ENCODE results near the gene PXN.
A peak's percentile ranks its signal among the peaks of the same experiment; 100 is the strongest.

The PXN gene

DNA sequence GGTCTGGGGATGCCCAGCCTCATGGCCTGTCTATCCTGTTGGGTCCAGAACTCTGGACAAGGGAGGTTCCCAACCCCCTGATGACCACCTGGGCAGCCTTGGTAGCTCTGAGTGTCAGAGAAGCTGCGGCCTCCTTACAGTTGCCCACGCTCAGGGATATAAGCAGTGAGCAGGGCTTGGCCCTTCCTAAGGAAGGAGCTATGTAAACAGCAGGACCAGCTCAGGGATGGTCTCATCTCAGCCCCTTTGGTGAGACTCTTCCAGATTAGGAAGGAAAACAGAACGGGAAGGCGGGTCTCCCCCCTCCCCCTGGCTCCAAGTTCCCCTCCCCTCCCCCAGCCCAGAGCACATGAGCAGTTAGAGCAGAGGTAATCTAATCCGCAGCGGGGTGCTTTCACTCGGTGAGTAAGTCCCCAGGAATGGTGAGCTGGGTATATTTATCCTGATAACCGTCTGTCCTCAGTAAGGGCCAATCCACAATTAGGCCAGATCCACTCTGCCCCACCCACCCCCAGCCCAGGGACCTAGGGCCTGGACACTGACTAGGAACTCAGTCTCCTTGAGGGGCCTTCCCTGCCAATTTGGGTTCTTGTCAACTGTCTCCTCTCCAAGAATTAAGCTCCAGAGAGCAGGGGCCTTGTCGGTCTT is 35.1 kb downstream of the PXN start:
- H3K4me3 ChIP-seq (replicated peaks; ENCODE audit: insufficient read depth, low read length): no peak overlapping the region
- H3K27ac ChIP-seq (replicated peaks): peak overlapping the region; percentile 48
- H3K27me3 ChIP-seq (ENCODE audit: insufficient read depth, poor library complexity, severe bottlenecking): peaks cover 2% of the 10 kb centered on the region
- no peak for TF ChIP-seq GABPA (IDR thresholded peaks at IDR 0.05; ENCODE audit: low read depth)
- TF ChIP-seq SPI1 (IDR thresholded peaks at IDR 0.05; ENCODE audit: borderline replicate concordance, low read depth): no peak
- no peak for DNase-seq (ENCODE audit: low read depth in 1 of 2, low spot score in 1 of 2)

DNA sequence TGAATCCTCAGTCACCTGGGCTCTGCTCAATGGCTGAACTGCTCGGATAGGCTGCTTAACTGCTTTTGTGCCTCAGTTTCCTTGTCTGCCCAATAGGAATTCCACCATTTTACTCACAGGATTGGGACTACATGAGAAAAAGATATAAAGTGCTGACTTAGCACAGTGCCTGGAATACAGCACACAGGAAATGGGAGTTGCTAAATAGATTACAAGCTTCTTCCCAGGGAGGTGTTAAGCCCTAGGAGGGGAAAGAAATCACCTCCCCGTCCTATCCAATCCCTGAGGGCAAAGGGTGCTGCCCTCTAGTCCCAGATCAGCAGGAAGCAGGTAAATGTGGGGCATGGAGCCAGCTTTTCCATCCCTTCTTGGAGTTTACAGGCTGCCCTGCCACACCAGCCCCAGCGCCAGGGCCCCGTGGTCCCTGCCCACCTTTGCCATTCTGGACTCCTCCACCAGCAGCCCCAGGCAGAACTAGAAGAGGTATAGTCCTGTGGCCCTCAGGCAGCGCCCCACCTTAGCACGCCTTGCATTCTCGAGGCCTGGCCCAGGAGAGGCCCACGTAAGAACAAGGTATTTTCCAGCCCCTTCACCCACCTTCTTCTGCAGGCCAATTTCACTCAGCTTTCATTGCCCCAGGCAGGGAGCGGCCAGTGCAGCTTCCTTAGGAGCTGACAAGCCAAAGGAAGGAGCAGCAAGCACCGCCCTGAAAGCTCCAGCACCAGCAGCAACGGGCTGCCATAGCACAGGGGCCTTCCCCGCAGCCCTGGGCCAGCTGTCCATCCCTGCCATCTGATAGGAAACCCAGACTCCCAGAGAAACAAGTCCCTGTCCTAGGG is 35.8 kb downstream of the PXN start:
- TF ChIP-seq GABPA (IDR thresholded peaks at IDR 0.05; ENCODE audit: low read depth): no peak
- TF ChIP-seq, protein P1, sequence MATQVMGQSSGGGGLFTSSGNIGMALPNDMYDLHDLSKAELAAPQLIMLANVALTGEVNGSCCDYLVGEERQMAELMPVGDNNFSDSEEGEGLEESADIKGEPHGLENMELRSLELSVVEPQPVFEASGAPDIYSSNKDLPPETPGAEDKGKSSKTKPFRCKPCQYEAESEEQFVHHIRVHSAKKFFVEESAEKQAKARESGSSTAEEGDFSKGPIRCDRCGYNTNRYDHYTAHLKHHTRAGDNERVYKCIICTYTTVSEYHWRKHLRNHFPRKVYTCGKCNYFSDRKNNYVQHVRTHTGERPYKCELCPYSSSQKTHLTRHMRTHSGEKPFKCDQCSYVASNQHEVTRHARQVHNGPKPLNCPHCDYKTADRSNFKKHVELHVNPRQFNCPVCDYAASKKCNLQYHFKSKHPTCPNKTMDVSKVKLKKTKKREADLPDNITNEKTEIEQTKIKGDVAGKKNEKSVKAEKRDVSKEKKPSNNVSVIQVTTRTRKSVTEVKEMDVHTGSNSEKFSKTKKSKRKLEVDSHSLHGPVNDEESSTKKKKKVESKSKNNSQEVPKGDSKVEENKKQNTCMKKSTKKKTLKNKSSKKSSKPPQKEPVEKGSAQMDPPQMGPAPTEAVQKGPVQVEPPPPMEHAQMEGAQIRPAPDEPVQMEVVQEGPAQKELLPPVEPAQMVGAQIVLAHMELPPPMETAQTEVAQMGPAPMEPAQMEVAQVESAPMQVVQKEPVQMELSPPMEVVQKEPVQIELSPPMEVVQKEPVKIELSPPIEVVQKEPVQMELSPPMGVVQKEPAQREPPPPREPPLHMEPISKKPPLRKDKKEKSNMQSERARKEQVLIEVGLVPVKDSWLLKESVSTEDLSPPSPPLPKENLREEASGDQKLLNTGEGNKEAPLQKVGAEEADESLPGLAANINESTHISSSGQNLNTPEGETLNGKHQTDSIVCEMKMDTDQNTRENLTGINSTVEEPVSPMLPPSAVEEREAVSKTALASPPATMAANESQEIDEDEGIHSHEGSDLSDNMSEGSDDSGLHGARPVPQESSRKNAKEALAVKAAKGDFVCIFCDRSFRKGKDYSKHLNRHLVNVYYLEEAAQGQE (IDR thresholded peaks at IDR 0.05; ENCODE audit: insufficient replicate concordance, low read depth): no peak
- TF ChIP-seq, protein P2, sequence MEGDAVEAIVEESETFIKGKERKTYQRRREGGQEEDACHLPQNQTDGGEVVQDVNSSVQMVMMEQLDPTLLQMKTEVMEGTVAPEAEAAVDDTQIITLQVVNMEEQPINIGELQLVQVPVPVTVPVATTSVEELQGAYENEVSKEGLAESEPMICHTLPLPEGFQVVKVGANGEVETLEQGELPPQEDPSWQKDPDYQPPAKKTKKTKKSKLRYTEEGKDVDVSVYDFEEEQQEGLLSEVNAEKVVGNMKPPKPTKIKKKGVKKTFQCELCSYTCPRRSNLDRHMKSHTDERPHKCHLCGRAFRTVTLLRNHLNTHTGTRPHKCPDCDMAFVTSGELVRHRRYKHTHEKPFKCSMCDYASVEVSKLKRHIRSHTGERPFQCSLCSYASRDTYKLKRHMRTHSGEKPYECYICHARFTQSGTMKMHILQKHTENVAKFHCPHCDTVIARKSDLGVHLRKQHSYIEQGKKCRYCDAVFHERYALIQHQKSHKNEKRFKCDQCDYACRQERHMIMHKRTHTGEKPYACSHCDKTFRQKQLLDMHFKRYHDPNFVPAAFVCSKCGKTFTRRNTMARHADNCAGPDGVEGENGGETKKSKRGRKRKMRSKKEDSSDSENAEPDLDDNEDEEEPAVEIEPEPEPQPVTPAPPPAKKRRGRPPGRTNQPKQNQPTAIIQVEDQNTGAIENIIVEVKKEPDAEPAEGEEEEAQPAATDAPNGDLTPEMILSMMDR (IDR thresholded peaks at IDR 0.05; ENCODE audit: insufficient read depth, low read length): no peak
- Histone ChIP-seq H3K27ac (replicated peaks) (no peak overlapping the region), H3K27me3 (ENCODE audit: insufficient read depth, poor library complexity, severe bottlenecking) (peaks cover 2% of the 10 kb centered on the region), H3K4me3 (replicated peaks; ENCODE audit: insufficient read depth, low read length) (no peak overlapping the region)
- no peak for DNase-seq (ENCODE audit: low read depth in 1 of 2, low spot score in 1 of 2)

DNA sequence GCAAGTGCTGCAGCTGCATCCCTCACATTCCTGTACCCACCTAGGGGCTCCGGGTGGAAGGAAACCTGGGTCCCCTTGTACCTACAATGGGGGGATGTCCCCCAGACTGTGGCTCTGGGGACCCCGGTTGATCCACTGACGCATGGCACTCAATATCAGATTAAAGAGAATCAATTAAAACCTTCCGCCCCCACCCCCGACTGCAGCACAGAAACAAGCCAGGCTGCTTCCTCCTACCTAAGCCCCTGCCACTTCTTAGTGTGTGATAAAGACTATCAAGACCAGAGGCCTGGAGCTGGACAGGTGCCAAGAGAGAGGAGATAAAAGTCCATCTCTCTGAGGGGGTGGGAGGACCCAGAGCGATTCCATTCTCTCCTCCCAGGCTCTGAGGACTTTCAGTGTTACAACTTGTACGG is 36.5 kb downstream of the PXN start:
- H3K27me3 ChIP-seq (ENCODE audit: insufficient read depth, poor library complexity, severe bottlenecking): peaks cover 2% of the 10 kb centered on the region
- no peak overlapping the region for H3K27ac ChIP-seq (replicated peaks)
- TF ChIP-seq POLR2AphosphoS5 (IDR thresholded peaks at IDR 0.05; ENCODE audit: low read depth) (no peak), SPI1 (IDR thresholded peaks at IDR 0.05; ENCODE audit: borderline replicate concordance, low read depth) (no peak), GABPA (IDR thresholded peaks at IDR 0.05; ENCODE audit: low read depth) (no peak)
- TF ChIP-seq, protein P1 (IDR thresholded peaks at IDR 0.05; ENCODE audit: insufficient replicate concordance, low read depth): no peak
- TF ChIP-seq, protein P2 (IDR thresholded peaks at IDR 0.05; ENCODE audit: insufficient read depth, low read length): no peak
- H3K4me3 ChIP-seq (replicated peaks; ENCODE audit: insufficient read depth, low read length): no peak overlapping the region
- DNase-seq (ENCODE audit: low read depth in 1 of 2, low spot score in 1 of 2): no peak

DNA sequence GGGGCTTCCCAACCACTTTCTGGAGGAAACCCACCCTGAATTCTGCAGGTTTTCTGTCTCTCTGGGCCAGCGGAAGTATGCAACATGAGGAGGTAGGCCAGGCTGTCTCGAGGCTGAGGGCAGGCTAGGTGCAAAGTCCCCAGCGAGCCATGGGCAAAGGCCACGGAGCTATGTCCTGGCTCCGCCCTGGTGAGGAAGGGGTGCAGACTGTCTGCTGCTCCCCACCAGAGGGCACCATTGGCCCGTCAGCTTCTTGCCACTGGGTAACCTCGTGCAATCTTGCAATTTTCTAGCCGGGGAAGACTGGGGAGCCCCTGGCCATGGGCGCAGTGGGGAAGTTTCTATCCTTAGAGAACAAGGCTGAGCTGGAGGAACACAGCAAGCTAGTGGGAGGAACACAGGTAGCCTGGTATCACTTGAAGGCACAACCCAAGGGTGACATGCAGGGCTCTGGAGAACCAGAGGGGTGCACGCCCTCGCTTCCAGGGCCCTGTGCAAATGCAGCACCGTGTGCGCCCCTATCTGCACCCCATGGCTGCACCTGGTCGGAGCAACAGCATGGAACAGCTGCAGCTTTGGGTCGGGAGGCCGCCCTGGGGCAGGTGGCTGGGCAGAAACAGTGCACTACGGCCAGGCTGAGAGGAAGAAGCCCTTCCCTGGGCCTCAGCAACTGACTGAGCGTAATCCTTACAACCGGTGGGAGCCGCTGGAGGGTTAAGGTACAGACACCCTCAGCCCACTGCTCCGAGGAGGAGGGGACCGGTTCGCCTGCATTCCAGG is 37.0 kb downstream of the PXN start:
- TF ChIP-seq, protein P2 (IDR thresholded peaks at IDR 0.05; ENCODE audit: insufficient read depth, low read length): peak; percentile 95
- no peak for TF ChIP-seq GABPA (IDR thresholded peaks at IDR 0.05; ENCODE audit: low read depth)
- peak; percentile 73 to 88 for DNase-seq (ENCODE audit: low read depth in 1 of 2, low spot score in 1 of 2)
- H3K4me3 ChIP-seq (replicated peaks; ENCODE audit: insufficient read depth, low read length): no peak overlapping the region
- H3K27me3 ChIP-seq (ENCODE audit: insufficient read depth, poor library complexity, severe bottlenecking): peaks cover 7% of the 10 kb centered on the region
- no peak overlapping the region for H3K27ac ChIP-seq (replicated peaks)
